Measurements from ENCODE around the gene PNMT. TPM values are rescaled to one million over a fixed set of nuclear protein-coding genes. Genes with fewer than 3 reads are reported as not detected.

PNMT gene
- total and polyA plus RNA-seq, 2 experiments from 2014 or later, result 51.9 to 204 TPM

DNA sequence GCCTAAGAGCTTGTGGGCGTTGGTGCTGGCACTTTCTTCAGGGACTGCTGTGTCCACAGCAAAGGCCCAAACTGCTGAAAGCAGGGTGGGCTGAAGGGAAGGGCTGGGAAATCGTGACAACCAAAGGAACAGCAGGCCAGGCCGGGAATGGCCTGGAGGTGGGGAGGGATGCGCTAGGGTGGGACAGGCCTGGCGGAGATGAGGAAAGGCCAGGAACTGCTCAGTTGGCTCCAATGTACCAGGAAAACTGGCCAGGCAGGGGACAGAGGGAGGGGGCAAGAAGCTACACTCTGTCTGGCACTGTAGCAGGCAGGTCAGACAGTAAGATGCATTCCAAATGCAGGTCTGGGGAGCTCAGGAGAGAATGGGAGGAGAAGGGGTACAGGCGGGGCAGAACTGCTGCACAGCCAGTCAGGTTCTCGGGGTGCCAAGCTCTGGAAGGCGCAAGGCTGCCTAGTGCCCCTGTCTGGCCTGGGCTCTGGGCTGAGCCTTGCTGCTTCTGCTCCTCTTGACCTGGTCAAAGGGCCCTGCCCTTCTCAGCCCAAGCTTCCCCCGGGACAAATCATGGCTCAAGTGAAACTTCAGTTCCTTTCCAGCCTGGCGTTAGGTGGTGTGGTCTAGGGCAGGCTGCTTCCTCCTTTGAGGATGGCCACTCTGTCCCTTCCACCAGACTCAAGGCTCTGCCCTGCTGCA is 7.3 kb downstream of the PNMT start:
- Histone ChIP-seq H4K20me1 (ENCODE audit: insufficient read depth, poor library complexity, severe bottlenecking) (no peaks in the 10 kb centered on the region), H3K27ac (peak overlapping the region; percentile 91), H3K4me3 (no peak overlapping the region), H3K27me3 (no peaks in the 10 kb centered on the region), H2AFZ (no peak overlapping the region), H3K9me3 (ENCODE audit: low read depth) (no peaks in the 10 kb centered on the region), H3K9me2 (replicated peaks; ENCODE audit: insufficient read depth) (no peaks in the 10 kb centered on the region), H3K4me1 (ENCODE audit: insufficient read depth) (peaks cover 42% of the 10 kb centered on the region), H3K4me2 (no peak overlapping the region), H3K36me3 (replicated peaks; ENCODE audit: insufficient read depth, low read depth) (no peaks in the 10 kb centered on the region), H3K79me2 (no peaks in the 10 kb centered on the region)
- no peak for DNase-seq (ENCODE audit: low spot score)
- TF ChIP-seq, protein P1, sequence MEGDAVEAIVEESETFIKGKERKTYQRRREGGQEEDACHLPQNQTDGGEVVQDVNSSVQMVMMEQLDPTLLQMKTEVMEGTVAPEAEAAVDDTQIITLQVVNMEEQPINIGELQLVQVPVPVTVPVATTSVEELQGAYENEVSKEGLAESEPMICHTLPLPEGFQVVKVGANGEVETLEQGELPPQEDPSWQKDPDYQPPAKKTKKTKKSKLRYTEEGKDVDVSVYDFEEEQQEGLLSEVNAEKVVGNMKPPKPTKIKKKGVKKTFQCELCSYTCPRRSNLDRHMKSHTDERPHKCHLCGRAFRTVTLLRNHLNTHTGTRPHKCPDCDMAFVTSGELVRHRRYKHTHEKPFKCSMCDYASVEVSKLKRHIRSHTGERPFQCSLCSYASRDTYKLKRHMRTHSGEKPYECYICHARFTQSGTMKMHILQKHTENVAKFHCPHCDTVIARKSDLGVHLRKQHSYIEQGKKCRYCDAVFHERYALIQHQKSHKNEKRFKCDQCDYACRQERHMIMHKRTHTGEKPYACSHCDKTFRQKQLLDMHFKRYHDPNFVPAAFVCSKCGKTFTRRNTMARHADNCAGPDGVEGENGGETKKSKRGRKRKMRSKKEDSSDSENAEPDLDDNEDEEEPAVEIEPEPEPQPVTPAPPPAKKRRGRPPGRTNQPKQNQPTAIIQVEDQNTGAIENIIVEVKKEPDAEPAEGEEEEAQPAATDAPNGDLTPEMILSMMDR (IDR thresholded peaks at IDR 0.05; ENCODE audit: poor library complexity), result no peak
- TF ChIP-seq EZH2 (IDR thresholded peaks at IDR 0.05; ENCODE audit: borderline replicate concordance) (no peak), EZH2phosphoT487 (IDR thresholded peaks at IDR 0.05; ENCODE audit: low read depth, severe bottlenecking, unreplicated experiment) (no peak)
- 81% methylated on average over 10 of the region's 10 CpGs for WGBS (ENCODE audit: low lambda C conversion rate, missing lambda C conversion rate)

DNA sequence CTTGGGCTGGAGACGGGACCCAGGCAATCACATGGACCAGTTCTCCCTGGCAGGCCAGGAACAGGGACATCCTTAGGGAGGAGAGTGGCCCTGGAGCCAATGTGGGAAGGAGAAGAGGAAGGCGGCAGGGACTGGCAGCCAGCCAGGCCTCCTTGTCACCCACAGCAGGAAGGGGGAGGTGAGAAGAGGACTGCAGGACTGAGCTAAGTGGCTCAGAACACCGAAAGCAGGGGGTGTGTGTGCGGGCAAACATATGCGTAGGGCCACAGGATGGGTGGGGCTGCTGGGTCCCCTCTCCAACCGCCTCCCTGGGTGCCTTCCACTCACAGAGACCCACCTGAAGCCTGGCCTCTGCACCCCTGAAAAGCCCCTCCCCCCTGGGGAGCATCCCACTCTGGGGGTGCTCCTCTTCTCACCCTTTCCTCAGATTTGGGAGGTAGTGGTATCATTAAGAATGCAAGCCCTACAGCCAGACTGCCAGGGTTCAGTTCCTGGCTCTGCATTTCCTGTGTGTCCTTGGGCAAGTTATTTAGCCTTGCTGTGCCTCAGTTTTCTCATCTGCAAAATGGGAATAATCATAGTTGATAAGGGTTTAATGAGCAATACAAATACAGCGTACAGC is 8.1 kb downstream of the PNMT start:
- Histone ChIP-seq H4K20me1 (ENCODE audit: insufficient read depth, poor library complexity, severe bottlenecking) (no peaks in the 10 kb centered on the region), H3K9me3 (ENCODE audit: low read depth) (no peaks in the 10 kb centered on the region), H3K4me3 (no peak overlapping the region), H2AFZ (no peak overlapping the region), H3K9me2 (replicated peaks; ENCODE audit: insufficient read depth) (no peaks in the 10 kb centered on the region), H3K4me2 (no peak overlapping the region), H3K27ac (peak overlapping the region; percentile 91), H3K27me3 (no peaks in the 10 kb centered on the region), H3K36me3 (replicated peaks; ENCODE audit: insufficient read depth, low read depth) (no peaks in the 10 kb centered on the region), H3K4me1 (ENCODE audit: insufficient read depth) (peaks cover 42% of the 10 kb centered on the region), H3K79me2 (no peaks in the 10 kb centered on the region)
- WGBS (ENCODE audit: low lambda C conversion rate, missing lambda C conversion rate), result 79% methylated on average over 7 of the region's 7 CpGs
- TF ChIP-seq, protein P1 (IDR thresholded peaks at IDR 0.05; ENCODE audit: poor library complexity), result no peak
- TF ChIP-seq EZH2 (IDR thresholded peaks at IDR 0.05; ENCODE audit: borderline replicate concordance), result no peak
- no peak for TF ChIP-seq EZH2phosphoT487 (IDR thresholded peaks at IDR 0.05; ENCODE audit: low read depth, severe bottlenecking, unreplicated experiment)
- no peak for DNase-seq (ENCODE audit: low spot score)

DNA sequence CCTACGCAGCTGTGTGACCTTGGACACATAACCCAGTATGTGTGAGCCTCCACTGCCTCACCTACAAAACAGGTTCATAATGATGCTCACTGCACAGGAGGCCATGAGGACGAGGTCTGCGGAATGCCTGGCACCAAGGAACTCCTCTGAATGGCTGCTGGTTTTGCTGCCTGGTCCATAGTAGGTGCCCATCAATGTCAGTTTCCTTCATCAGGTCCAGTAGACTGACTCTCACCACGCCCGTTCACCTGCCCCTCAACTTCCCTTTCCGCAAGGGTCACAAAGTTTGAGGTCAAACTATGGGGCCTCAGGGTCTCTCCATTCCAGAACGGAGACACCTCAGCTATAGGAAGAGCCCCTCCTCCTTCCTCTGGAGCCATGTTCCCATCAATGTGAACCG is 8.8 kb downstream of the PNMT start:
- Histone ChIP-seq H3K4me2 (peak overlapping the region; percentile 41), H3K27ac (peak overlapping the region; percentile 89), H3K36me3 (replicated peaks; ENCODE audit: insufficient read depth, low read depth) (no peaks in the 10 kb centered on the region), H3K27me3 (no peaks in the 10 kb centered on the region), H2AFZ (no peak overlapping the region), H3K4me1 (ENCODE audit: insufficient read depth) (peaks cover 42% of the 10 kb centered on the region), H3K4me3 (no peak overlapping the region), H3K79me2 (no peaks in the 10 kb centered on the region), H3K9me3 (ENCODE audit: low read depth) (no peaks in the 10 kb centered on the region), H3K9me2 (replicated peaks; ENCODE audit: insufficient read depth) (no peaks in the 10 kb centered on the region), H4K20me1 (ENCODE audit: insufficient read depth, poor library complexity, severe bottlenecking) (no peaks in the 10 kb centered on the region)
- TF ChIP-seq, protein P1 (IDR thresholded peaks at IDR 0.05; ENCODE audit: poor library complexity), result no peak
- TF ChIP-seq EZH2phosphoT487 (IDR thresholded peaks at IDR 0.05; ENCODE audit: low read depth, severe bottlenecking, unreplicated experiment) (no peak), EZH2 (IDR thresholded peaks at IDR 0.05; ENCODE audit: borderline replicate concordance) (no peak)
- 89% methylated on average over 8 of the region's 8 CpGs for WGBS (ENCODE audit: low lambda C conversion rate, missing lambda C conversion rate)
- DNase-seq (ENCODE audit: low spot score), result no peak

Measured in hepatocyte (in vitro differentiated cells).